ENCODE data around the gene DMRT1.
"Not testable (repeated sequence)": the region's sequence is repeated elsewhere in the genome, so short reads cannot be mapped to it uniquely, and the experiment has no call there.

Gene DMRT1

GRCh38 chr9:903886-904285 is 62.4 kb downstream of the DMRT1 start:
- Histone ChIP-seq H3K27ac (ENCODE audit: insufficient read depth in 1 of 2, low read depth in 1 of 2, low read length in 2 of 2, poor library complexity in 1 of 2, severe bottlenecking in 2 of 2) (no peak overlapping the region), H3K4me1 (ENCODE audit: control extremely low read depth in 1 of 4, control insufficient read depth in 4 of 4, insufficient read depth in 4 of 4, low read length in 3 of 4) (no peaks in the 10 kb centered on the region), H3K27me3 (replicated peaks in 2 of 5; ENCODE audit: control insufficient read depth in 4 of 5, insufficient read depth in 5 of 5, low read length in 4 of 5) (peaks cover 10 to 85% (median 23%) of the 10 kb centered on the region in 5 experiments), H3K36me3 (ENCODE audit: control insufficient read depth in 4 of 4, insufficient read depth in 4 of 4, low read length in 3 of 4) (no peaks in the 10 kb centered on the region), H3K4me3 (ENCODE audit: control insufficient read depth in 1 of 7, extremely low read depth in 1 of 7, insufficient read depth in 4 of 7, low read depth in 2 of 7, low read length in 6 of 7) (no peak overlapping the region), H3K9me3 (ENCODE audit: control extremely low read depth in 1 of 5, control insufficient read depth in 4 of 5, insufficient read depth in 2 of 5, low read depth in 1 of 5, low read length in 4 of 5) (no peaks in the 10 kb centered on the region)
- 86% methylated on average over 1 of the region's 3 CpGs for WGBS (ENCODE audit: insufficient coverage)
- DNase-seq = no peak
- ChIA-PET CTCF (interaction anchor here (1.2 to 1.6 kb wide), 2 partner anchors 22 to 62 kb away, joined by 3 to 4 read pairs; no protein-coding TSS in a partner anchor), POLR2A (no interaction called here)

DNA sequence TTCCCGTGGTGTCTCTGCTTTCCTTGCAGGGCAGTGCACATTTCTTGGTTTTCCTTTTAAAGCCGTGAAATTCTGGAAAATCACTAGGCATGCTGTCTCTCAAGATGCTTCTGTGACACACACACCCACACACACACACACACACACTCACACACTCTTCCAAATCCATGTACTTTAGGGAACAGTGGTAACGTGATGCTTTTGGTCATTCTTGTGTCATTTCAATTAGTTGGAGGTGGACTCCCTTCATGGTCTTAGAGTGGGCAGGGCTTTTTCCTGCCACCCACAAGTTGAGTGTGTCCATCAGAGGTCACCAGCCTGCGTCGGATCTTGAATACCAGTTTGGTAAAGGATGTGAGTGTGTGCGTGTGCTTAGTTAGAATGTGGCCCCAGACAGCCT is 64.4 kb downstream of the DMRT1 start:
- no peak overlapping the region for H3K27ac ChIP-seq (ENCODE audit: insufficient read depth in 1 of 2, low read depth in 1 of 2, low read length in 2 of 2, poor library complexity in 1 of 2, severe bottlenecking in 2 of 2)
- DNase-seq = no peak
- H3K4me1 ChIP-seq (ENCODE audit: control extremely low read depth in 1 of 4, control insufficient read depth in 4 of 4, insufficient read depth in 4 of 4, low read length in 3 of 4) = no peaks in the 10 kb centered on the region
- no peaks in the 10 kb centered on the region for H3K36me3 ChIP-seq (ENCODE audit: control insufficient read depth in 4 of 4, insufficient read depth in 4 of 4, low read length in 3 of 4)
- 70% methylated on average over 3 of the region's 6 CpGs for WGBS (ENCODE audit: insufficient coverage)
- peaks cover 10 to 87% (median 27%) of the 10 kb centered on the region in 5 experiments for H3K27me3 ChIP-seq (replicated peaks in 2 of 5; ENCODE audit: control insufficient read depth in 4 of 5, insufficient read depth in 5 of 5, low read length in 4 of 5)
- ChIA-PET CTCF (no interaction called here), POLR2A (no interaction called here)
- no peaks in the 10 kb centered on the region for H3K9me3 ChIP-seq (ENCODE audit: control extremely low read depth in 1 of 5, control insufficient read depth in 4 of 5, insufficient read depth in 2 of 5, low read depth in 1 of 5, low read length in 4 of 5)
- no peak overlapping the region for H3K4me3 ChIP-seq (ENCODE audit: control insufficient read depth in 1 of 7, extremely low read depth in 1 of 7, insufficient read depth in 4 of 7, low read depth in 2 of 7, low read length in 6 of 7)

DNA sequence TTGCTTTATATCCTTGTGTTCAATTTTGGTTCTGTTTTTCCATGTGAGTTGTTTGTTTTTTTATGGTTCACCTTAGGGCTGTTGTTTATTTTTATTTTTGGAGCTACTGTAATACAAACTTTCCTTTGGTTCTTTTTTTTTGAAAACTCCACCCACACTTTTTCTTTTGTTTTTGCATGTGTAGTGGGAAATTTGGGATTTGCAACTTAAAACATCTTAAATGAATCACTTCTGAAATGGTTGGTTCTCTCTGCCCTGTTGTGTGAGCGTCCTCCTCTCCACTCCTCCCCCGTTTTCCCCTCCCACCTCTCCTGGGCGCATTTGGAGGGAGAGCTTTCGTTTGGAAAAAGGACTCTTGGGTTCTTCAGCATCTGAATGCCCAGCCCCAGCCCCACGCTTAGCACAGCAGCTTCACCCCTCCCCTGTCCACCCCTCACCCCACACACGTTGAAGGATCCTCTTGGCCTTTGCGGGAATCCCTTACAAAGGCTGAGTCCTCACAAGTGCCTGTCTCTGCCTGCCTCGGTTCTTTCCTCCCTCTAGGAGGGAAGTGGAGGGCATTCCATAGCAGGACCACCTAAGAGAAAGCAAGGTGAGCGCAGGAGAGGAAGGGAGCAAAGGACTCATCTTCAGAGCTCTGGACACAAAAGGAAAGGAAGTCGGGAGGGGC is 67.2 kb downstream of the DMRT1 start:
- WGBS (ENCODE audit: insufficient coverage) = 0% methylated on average over 1 of the region's 10 CpGs
- no peak overlapping the region for H3K27ac ChIP-seq (ENCODE audit: insufficient read depth in 1 of 2, low read depth in 1 of 2, low read length in 2 of 2, poor library complexity in 1 of 2, severe bottlenecking in 2 of 2)
- no peaks in the 10 kb centered on the region for H3K36me3 ChIP-seq (ENCODE audit: control insufficient read depth in 4 of 4, insufficient read depth in 4 of 4, low read length in 3 of 4)
- H3K4me1 ChIP-seq (ENCODE audit: control extremely low read depth in 1 of 4, control insufficient read depth in 4 of 4, insufficient read depth in 4 of 4, low read length in 3 of 4) = no peaks in the 10 kb centered on the region
- no peak overlapping the region for H3K4me3 ChIP-seq (ENCODE audit: control insufficient read depth in 1 of 7, extremely low read depth in 1 of 7, insufficient read depth in 4 of 7, low read depth in 2 of 7, low read length in 6 of 7)
- POLR2A ChIA-PET = interaction anchor here (0.6 kb wide), 1 partner anchor 9 kb away, joined by 4 read pairs; no protein-coding TSS in a partner anchor
- no peak for DNase-seq
- no peaks in the 10 kb centered on the region for H3K9me3 ChIP-seq (ENCODE audit: control extremely low read depth in 1 of 5, control insufficient read depth in 4 of 5, insufficient read depth in 2 of 5, low read depth in 1 of 5, low read length in 4 of 5)
- H3K27me3 ChIP-seq (replicated peaks in 2 of 5; ENCODE audit: control insufficient read depth in 4 of 5, insufficient read depth in 5 of 5, low read length in 4 of 5) = peaks cover 14 to 79% (median 23%) of the 10 kb centered on the region in 5 experiments
- CTCF ChIA-PET = interaction anchor here (1.2 to 1.8 kb wide), 2 partner anchors 15 to 100 kb away, joined by 3 to 5 read pairs; no protein-coding TSS in a partner anchor

DNA sequence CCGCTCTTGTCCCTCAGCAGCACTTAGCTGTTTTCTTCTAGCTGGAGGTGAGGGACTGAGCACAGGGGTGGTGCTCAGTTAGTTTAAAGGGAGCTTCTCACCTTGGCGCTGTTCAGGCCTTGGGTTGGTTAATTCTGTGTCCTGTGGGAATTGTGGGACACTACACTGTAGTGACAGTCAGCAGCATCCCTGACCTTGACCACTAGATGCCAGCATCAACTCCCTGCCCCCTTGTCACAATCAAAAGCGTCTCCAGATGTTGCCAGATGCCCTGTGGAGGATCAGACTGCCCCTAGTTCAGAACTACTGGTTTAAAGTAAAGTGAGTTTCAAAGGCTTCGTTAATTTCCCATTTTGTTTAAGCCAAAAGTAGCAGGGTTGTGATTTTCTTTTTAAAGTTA is 69.5 kb downstream of the DMRT1 start:
- Histone ChIP-seq H3K4me3 (ENCODE audit: control insufficient read depth in 1 of 7, extremely low read depth in 1 of 7, insufficient read depth in 4 of 7, low read depth in 2 of 7, low read length in 6 of 7) (no peak overlapping the region), H3K27ac (ENCODE audit: insufficient read depth in 1 of 2, low read depth in 1 of 2, low read length in 2 of 2, poor library complexity in 1 of 2, severe bottlenecking in 2 of 2) (no peak overlapping the region), H3K9me3 (ENCODE audit: control extremely low read depth in 1 of 5, control insufficient read depth in 4 of 5, insufficient read depth in 2 of 5, low read depth in 1 of 5, low read length in 4 of 5) (no peaks in the 10 kb centered on the region), H3K27me3 (replicated peaks in 2 of 5; ENCODE audit: control insufficient read depth in 4 of 5, insufficient read depth in 5 of 5, low read length in 4 of 5) (peaks cover 10 to 58% (median 17%) of the 10 kb centered on the region in 5 experiments), H3K36me3 (ENCODE audit: control insufficient read depth in 4 of 4, insufficient read depth in 4 of 4, low read length in 3 of 4) (no peaks in the 10 kb centered on the region), H3K4me1 (ENCODE audit: control extremely low read depth in 1 of 4, control insufficient read depth in 4 of 4, insufficient read depth in 4 of 4, low read length in 3 of 4) (no peaks in the 10 kb centered on the region)
- ChIA-PET CTCF (no interaction called here), POLR2A (no interaction called here)
- DNase-seq = no peak
- WGBS (ENCODE audit: insufficient coverage) = 88% methylated on average over 3 of the region's 4 CpGs

- H3K4me3 ChIP-seq (ENCODE audit: control insufficient read depth in 1 of 7, extremely low read depth in 1 of 7, insufficient read depth in 4 of 7, low read depth in 2 of 7, low read length in 6 of 7) = no peak overlapping the region
- H3K27me3 ChIP-seq (replicated peaks in 2 of 5; ENCODE audit: control insufficient read depth in 4 of 5, insufficient read depth in 5 of 5, low read length in 4 of 5) = peaks cover 6 to 52% (median 11%) of the 10 kb centered on the region in 5 experiments
- no peaks in the 10 kb centered on the region for H3K4me1 ChIP-seq (ENCODE audit: control extremely low read depth in 1 of 4, control insufficient read depth in 4 of 4, insufficient read depth in 4 of 4, low read length in 3 of 4)
- 100% methylated on average over 1 of the region's 1 CpG for WGBS (ENCODE audit: insufficient coverage)
- H3K9me3 ChIP-seq (ENCODE audit: control extremely low read depth in 1 of 5, control insufficient read depth in 4 of 5, insufficient read depth in 2 of 5, low read depth in 1 of 5, low read length in 4 of 5) = no peaks in the 10 kb centered on the region
- DNase-seq = no peak
- ChIA-PET CTCF (no interaction called here), POLR2A (no interaction called here)
- no peaks in the 10 kb centered on the region for H3K36me3 ChIP-seq (ENCODE audit: control insufficient read depth in 4 of 4, insufficient read depth in 4 of 4, low read length in 3 of 4)
- H3K27ac ChIP-seq (ENCODE audit: insufficient read depth in 1 of 2, low read depth in 1 of 2, low read length in 2 of 2, poor library complexity in 1 of 2, severe bottlenecking in 2 of 2) = no peak overlapping the region
Measured at GRCh38 chr9:912776-913175, 71.3 kb downstream of the DMRT1 start.

- H3K9me3 ChIP-seq (ENCODE audit: control extremely low read depth in 1 of 5, control insufficient read depth in 4 of 5, insufficient read depth in 2 of 5, low read depth in 1 of 5, low read length in 4 of 5); DNase-seq; H3K27ac ChIP-seq (ENCODE audit: insufficient read depth in 1 of 2, low read depth in 1 of 2, low read length in 2 of 2, poor library complexity in 1 of 2, severe bottlenecking in 2 of 2); H3K4me1 ChIP-seq (ENCODE audit: control extremely low read depth in 1 of 4, control insufficient read depth in 4 of 4, insufficient read depth in 4 of 4, low read length in 3 of 4); CTCF ChIA-PET; H3K4me3 ChIP-seq (ENCODE audit: control insufficient read depth in 1 of 7, extremely low read depth in 1 of 7, insufficient read depth in 4 of 7, low read depth in 2 of 7, low read length in 6 of 7); POLR2A ChIA-PET; H3K36me3 ChIP-seq (ENCODE audit: control insufficient read depth in 4 of 4, insufficient read depth in 4 of 4, low read length in 3 of 4): not testable (repeated sequence)
- WGBS (ENCODE audit: insufficient coverage) = 94% methylated on average over 7 of the region's 10 CpGs
- H3K27me3 ChIP-seq (replicated peaks in 2 of 5; ENCODE audit: control insufficient read depth in 4 of 5, insufficient read depth in 5 of 5, low read length in 4 of 5) = peaks cover 4 to 50% (median 11%) of the 10 kb centered on the region in 5 experiments
Measured at GRCh38 chr9:913526-913925, 72.0 kb downstream of the DMRT1 start.

GRCh38 chr9:917730-918129 is 76.2 kb downstream of the DMRT1 start:
- ChIA-PET CTCF (interaction anchor here (1.8 to 2.0 kb wide), 2 partner anchors 10 to 91 kb away, joined by 5 to 8 read pairs; no protein-coding TSS in a partner anchor), POLR2A (interaction anchor here (0.5 kb wide), 1 partner anchor 171 kb away, joined by 3 read pairs; no protein-coding TSS in a partner anchor)
- Histone ChIP-seq H3K36me3 (ENCODE audit: control insufficient read depth in 4 of 4, insufficient read depth in 4 of 4, low read length in 3 of 4) (no peaks in the 10 kb centered on the region), H3K27ac (ENCODE audit: insufficient read depth in 1 of 2, low read depth in 1 of 2, low read length in 2 of 2, poor library complexity in 1 of 2, severe bottlenecking in 2 of 2) (no peak overlapping the region), H3K9me3 (ENCODE audit: control extremely low read depth in 1 of 5, control insufficient read depth in 4 of 5, insufficient read depth in 2 of 5, low read depth in 1 of 5, low read length in 4 of 5) (no peaks in the 10 kb centered on the region), H3K4me1 (ENCODE audit: control extremely low read depth in 1 of 4, control insufficient read depth in 4 of 4, insufficient read depth in 4 of 4, low read length in 3 of 4) (no peaks in the 10 kb centered on the region), H3K4me3 (ENCODE audit: control insufficient read depth in 1 of 7, extremely low read depth in 1 of 7, insufficient read depth in 4 of 7, low read depth in 2 of 7, low read length in 6 of 7) (no peak overlapping the region), H3K27me3 (replicated peaks in 2 of 5; ENCODE audit: control insufficient read depth in 4 of 5, insufficient read depth in 5 of 5, low read length in 4 of 5) (peaks cover 0 to 43% (median 9%) of the 10 kb centered on the region in 5 experiments)
- WGBS (ENCODE audit: insufficient coverage) = no CpG with 5 or more reads among the region's 3 CpGs
- no peak for DNase-seq

Data from common myeloid progenitor, CD34-positive (primary cell).